Measurements from ENCODE around the gene TAOK3.

DNA sequence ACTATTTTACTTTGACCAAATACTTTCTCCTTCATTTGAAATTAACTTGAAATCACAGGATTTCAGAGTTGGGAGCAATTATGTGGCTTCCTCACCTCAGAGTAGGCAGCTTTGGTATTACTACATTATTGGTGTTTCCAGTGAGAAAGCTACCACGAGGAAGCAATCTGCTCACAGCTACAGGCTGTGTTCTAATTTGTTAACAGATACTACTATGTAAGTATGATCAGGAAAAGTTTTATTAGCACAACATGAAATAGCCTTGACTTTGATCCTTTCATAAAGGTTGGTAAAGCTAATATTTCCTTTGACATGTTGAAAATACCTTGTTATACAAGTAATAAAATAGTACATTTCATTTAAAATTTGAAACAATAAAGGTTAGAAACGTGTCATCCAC lies 30.6 kb downstream of the TAOK3 start:
- TF ChIP-seq, protein P1, sequence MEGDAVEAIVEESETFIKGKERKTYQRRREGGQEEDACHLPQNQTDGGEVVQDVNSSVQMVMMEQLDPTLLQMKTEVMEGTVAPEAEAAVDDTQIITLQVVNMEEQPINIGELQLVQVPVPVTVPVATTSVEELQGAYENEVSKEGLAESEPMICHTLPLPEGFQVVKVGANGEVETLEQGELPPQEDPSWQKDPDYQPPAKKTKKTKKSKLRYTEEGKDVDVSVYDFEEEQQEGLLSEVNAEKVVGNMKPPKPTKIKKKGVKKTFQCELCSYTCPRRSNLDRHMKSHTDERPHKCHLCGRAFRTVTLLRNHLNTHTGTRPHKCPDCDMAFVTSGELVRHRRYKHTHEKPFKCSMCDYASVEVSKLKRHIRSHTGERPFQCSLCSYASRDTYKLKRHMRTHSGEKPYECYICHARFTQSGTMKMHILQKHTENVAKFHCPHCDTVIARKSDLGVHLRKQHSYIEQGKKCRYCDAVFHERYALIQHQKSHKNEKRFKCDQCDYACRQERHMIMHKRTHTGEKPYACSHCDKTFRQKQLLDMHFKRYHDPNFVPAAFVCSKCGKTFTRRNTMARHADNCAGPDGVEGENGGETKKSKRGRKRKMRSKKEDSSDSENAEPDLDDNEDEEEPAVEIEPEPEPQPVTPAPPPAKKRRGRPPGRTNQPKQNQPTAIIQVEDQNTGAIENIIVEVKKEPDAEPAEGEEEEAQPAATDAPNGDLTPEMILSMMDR (conservative IDR thresholded peaks at IDR 0.05): no peak
- TF ChIP-seq EZH2 (IDR thresholded peaks at IDR 0.05; ENCODE audit: low read depth): no peak
